Measurements from ENCODE around the gene RAD51B. TPM values are rescaled to one million over a fixed set of nuclear protein-coding genes. Genes with fewer than 3 reads are reported as not detected.

RAD51B gene
- total RNA-seq, 1 donor from 2014 or later: 25.1 TPM

DNA sequence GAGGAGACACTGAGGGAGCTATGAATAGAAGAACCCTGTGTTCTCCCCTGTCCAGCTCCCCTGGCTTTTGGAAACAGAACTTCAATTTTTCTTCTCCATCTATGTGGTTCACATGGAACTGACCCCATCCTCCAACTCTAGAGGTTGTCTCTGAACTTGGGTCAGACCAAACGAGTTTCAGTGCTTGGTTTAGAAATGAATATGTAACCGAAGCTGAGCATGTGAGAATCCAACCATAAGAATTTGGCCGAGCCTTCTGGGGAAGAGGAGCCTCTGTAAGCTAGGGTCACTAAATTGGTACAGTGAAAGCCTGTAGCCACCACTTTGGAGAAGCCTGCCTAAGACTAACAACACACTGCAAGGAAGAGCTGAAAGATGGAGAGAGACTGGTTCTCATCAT, 508.9 kb downstream of the RAD51B start:
- H3K36me3 Mint-ChIP-seq (ENCODE audit: low read depth): no peaks in the 10 kb centered on the region
- intact Hi-C loops (cut with micrococcal nuclease): no loop called here
- H3K4me1 Mint-ChIP-seq (ENCODE audit: low read depth): no peaks in the 10 kb centered on the region
- no peak overlapping the region for H3K27ac Mint-ChIP-seq
- H3K9me3 Mint-ChIP-seq: no peaks in the 10 kb centered on the region
- H3K4me3 Mint-ChIP-seq (ENCODE audit: low read depth): no peak overlapping the region
- no peak for DNase-seq (ENCODE audit: low spot score)
- H3K27me3 Mint-ChIP-seq (ENCODE audit: low read depth): no peaks in the 10 kb centered on the region

DNA sequence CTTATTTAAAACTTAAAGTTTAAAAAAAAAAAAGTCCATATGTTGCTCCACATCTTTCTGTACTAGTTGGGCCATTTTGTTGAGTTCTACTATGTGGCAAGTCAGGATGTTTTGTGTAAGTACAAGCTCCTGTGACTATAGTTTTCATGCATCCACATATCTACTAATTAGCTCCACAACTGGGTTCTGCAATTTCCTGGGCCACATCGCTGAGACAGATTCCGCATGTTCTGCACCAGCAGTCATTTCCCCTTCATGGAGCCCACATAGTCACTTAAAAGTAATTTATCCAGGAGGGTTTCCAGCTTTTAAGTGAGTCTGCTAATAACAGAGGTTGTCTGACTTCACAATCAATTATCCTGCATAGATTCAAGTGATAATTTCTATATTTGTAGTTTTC, 511.8 kb downstream of the RAD51B start:
- Mint-ChIP-seq H3K4me3 (ENCODE audit: low read depth) (no peak overlapping the region), H3K27me3 (ENCODE audit: low read depth) (no peaks in the 10 kb centered on the region), H3K27ac (no peak overlapping the region), H3K36me3 (ENCODE audit: low read depth) (no peaks in the 10 kb centered on the region), H3K9me3 (no peaks in the 10 kb centered on the region), H3K4me1 (ENCODE audit: low read depth) (no peaks in the 10 kb centered on the region)
- intact Hi-C loops (cut with micrococcal nuclease): no loop called here
- no peak for DNase-seq (ENCODE audit: low spot score)

DNA sequence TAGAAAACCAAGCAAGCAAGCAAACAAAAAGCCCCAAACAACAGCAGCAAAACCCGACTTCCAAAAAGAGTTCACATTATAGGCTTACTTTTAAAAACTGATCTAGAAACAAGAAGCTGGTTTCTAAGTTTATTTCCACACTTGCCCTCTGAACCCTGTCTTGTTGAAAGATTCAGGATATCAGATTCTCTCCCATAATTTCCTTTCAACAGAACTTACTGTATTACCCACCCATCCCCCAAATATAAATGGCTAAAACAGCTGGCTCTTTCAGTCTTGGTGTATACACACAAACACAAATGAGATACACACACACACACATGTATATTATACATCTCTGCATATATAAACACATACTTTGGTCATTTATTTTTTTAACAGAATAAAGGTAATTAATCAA, 512.4 kb downstream of the RAD51B start:
- H3K4me3 Mint-ChIP-seq (ENCODE audit: low read depth): no peak overlapping the region
- H3K4me1 Mint-ChIP-seq (ENCODE audit: low read depth): no peaks in the 10 kb centered on the region
- no peak for DNase-seq (ENCODE audit: low spot score)
- H3K27me3 Mint-ChIP-seq (ENCODE audit: low read depth): no peaks in the 10 kb centered on the region
- H3K9me3 Mint-ChIP-seq: no peaks in the 10 kb centered on the region
- H3K36me3 Mint-ChIP-seq (ENCODE audit: low read depth): no peaks in the 10 kb centered on the region
- H3K27ac Mint-ChIP-seq: no peak overlapping the region
- intact Hi-C loops (cut with micrococcal nuclease): no loop called here

DNA sequence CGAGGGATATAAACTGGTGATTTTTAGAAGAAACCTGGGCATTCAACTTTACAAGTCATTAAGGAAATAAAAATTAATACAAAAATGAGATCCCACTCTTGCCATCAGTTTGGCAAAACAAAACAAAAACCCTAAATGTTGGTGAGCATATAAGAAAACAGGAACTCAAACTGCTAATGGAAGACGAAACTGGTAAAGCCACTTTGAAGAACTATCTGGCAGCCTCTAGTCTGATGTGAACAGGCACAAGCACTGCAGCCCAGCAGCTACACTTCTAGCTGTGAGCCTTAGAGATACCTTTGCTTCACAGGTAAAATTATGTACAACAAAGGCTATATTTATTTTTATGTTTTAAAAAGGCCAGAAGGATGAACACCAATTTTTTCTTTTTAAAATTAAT, 513.7 kb downstream of the RAD51B start:
- no peak for DNase-seq (ENCODE audit: low spot score)
- intact Hi-C loops (cut with micrococcal nuclease): no loop called here
- Mint-ChIP-seq H3K27me3 (ENCODE audit: low read depth) (no peaks in the 10 kb centered on the region), H3K27ac (no peak overlapping the region), H3K36me3 (ENCODE audit: low read depth) (no peaks in the 10 kb centered on the region), H3K4me3 (ENCODE audit: low read depth) (no peak overlapping the region), H3K4me1 (ENCODE audit: low read depth) (no peaks in the 10 kb centered on the region), H3K9me3 (no peaks in the 10 kb centered on the region)

DNA sequence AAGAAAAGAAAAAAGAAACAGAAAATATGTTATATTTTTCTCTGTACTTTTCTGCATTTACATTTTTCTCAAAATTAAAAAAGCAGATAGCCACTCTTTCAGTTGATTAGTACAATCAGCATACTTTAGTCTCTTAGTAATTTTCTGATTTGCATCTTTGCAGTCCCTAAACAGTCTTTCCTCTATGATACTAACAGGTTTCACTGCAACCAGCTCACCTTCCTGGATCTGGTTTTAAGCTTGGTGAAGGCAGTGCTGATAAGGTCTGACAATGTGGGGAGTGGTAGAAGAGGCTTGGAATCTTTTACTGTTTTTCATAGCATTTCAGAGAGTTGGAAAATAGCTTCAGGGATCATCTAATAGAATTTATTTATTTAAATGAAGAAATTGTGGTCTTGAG, 515.7 kb downstream of the RAD51B start:
- Mint-ChIP-seq H3K36me3 (ENCODE audit: low read depth) (no peaks in the 10 kb centered on the region), H3K27me3 (ENCODE audit: low read depth) (no peaks in the 10 kb centered on the region), H3K9me3 (no peaks in the 10 kb centered on the region), H3K27ac (no peak overlapping the region), H3K4me1 (ENCODE audit: low read depth) (no peaks in the 10 kb centered on the region), H3K4me3 (ENCODE audit: low read depth) (no peak overlapping the region)
- intact Hi-C loops (cut with micrococcal nuclease): no loop called here
- no peak for DNase-seq (ENCODE audit: low spot score)

DNA sequence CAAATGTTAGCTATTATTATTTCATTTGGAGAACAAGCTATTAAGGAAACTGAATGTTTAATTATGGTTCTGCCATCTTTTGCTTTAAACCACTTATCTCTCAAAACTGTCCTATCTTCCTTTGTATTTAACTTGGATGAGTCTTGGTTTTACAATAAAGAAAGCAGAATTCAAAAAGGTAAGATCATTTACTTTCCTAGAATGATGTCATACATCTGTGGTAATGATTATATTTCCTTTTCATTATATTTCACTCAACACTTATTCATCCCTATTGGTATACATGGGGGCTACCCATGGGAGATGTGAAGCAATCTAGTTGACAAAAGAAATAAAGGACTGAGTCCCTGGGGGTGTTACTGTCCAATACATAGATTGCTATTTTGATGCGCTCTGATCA, 516.6 kb downstream of the RAD51B start:
- H3K36me3 Mint-ChIP-seq (ENCODE audit: low read depth): no peaks in the 10 kb centered on the region
- no peaks in the 10 kb centered on the region for H3K9me3 Mint-ChIP-seq
- peaks cover under 1% of the 10 kb centered on the region for H3K4me1 Mint-ChIP-seq (ENCODE audit: low read depth)
- intact Hi-C loops (cut with micrococcal nuclease): no loop called here
- no peak overlapping the region for H3K27ac Mint-ChIP-seq
- no peak for DNase-seq (ENCODE audit: low spot score)
- H3K4me3 Mint-ChIP-seq (ENCODE audit: low read depth): no peak overlapping the region
- no peaks in the 10 kb centered on the region for H3K27me3 Mint-ChIP-seq (ENCODE audit: low read depth)

DNA sequence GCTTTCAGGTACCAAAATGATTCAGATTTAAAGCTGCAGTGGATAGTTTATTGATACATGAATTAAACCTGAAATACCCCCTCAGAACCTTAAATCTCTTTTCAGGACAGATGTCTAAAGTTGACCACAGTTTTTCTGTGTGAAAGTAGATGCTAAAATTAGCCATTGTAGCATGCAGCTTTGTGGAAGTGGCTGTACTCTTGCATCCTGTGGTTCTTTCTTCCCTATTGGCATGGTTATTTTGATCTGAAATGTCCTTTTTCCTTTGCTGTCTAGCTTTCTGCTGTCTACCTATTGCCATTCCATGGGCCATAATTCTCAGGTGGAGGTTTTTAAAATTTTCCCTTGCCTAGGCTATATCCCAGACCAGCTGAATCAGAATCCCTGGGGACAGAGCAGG, 517.7 kb downstream of the RAD51B start:
- Mint-ChIP-seq H3K36me3 (ENCODE audit: low read depth) (no peaks in the 10 kb centered on the region), H3K9me3 (no peaks in the 10 kb centered on the region), H3K27me3 (ENCODE audit: low read depth) (no peaks in the 10 kb centered on the region), H3K27ac (no peak overlapping the region), H3K4me3 (ENCODE audit: low read depth) (no peak overlapping the region), H3K4me1 (ENCODE audit: low read depth) (peaks cover 12% of the 10 kb centered on the region)
- intact Hi-C loops (cut with micrococcal nuclease): no loop called here
- no peak for DNase-seq (ENCODE audit: low spot score)

DNA sequence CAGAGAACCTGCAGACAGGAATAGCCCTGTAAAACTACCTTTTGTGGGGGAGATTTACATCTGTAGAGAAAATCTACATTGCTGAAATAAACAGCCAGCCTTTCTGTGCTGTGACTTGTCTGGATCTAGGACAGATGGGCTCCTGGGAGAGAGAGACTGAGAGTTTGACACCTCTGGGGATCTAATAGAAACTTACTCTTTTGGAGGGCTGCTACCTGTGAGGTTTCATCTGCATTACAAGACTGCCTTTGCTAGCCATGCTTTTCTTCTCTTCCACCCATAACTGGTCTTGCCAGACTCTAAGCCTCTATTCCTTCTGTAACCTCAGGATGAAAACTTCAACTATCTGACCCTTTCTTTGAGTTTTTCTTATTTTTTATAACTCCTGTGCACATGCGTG, 520.7 kb downstream of the RAD51B start:
- H3K4me3 Mint-ChIP-seq (ENCODE audit: low read depth): no peak overlapping the region
- peaks cover 14% of the 10 kb centered on the region for H3K4me1 Mint-ChIP-seq (ENCODE audit: low read depth)
- DNase-seq (ENCODE audit: low spot score): no peak
- H3K27ac Mint-ChIP-seq: no peak overlapping the region
- H3K9me3 Mint-ChIP-seq: peaks cover 5% of the 10 kb centered on the region
- intact Hi-C loops (cut with micrococcal nuclease): no loop called here
- H3K27me3 Mint-ChIP-seq (ENCODE audit: low read depth): no peaks in the 10 kb centered on the region
- H3K36me3 Mint-ChIP-seq (ENCODE audit: low read depth): peaks cover 5% of the 10 kb centered on the region

DNA sequence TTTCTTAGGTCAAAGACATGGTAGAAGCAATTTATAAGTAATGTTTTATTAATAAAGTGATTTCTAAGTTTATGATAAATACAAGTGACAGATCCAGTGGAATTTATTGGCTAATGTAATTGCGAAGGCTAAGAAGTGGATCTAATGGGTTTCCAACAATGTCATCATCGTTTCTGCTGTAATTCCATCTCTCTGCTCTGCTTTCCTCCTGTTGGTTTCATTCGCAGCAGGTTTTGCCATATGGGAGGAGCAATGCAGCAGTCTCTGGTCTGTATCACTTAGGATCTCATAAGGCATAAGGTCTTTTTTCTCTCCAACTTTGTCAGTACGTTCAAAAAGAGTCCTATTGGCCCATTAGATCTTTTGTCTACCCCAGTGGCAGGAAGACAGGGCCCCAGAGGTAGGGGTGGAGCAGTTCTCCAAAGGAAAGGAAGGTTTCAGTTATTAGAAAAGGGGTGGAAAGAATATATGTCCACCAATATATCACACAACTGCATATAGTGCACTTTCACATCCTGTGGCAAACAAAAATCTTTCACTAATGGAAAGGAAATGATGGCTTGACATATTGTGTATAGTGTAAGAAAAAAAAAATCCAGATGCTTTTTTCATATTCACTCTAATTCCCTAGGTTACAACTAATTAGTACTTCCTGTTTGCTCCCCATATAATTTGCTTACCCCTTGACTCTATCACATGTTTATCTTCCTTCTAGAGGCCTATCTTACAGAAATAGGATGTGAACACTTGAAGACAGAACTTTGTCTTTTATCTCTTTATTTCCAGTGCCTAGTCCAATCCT, 522.0 kb downstream of the RAD51B start:
- no peak overlapping the region for H3K4me3 Mint-ChIP-seq (ENCODE audit: low read depth)
- no peak overlapping the region for H3K27ac Mint-ChIP-seq
- peaks cover 8% of the 10 kb centered on the region for H3K36me3 Mint-ChIP-seq (ENCODE audit: low read depth)
- DNase-seq (ENCODE audit: low spot score): no peak
- intact Hi-C loops (cut with micrococcal nuclease): no loop called here
- no peaks in the 10 kb centered on the region for H3K27me3 Mint-ChIP-seq (ENCODE audit: low read depth)
- H3K9me3 Mint-ChIP-seq: peaks cover 11% of the 10 kb centered on the region
- H3K4me1 Mint-ChIP-seq (ENCODE audit: low read depth): peaks cover 14% of the 10 kb centered on the region

DNA sequence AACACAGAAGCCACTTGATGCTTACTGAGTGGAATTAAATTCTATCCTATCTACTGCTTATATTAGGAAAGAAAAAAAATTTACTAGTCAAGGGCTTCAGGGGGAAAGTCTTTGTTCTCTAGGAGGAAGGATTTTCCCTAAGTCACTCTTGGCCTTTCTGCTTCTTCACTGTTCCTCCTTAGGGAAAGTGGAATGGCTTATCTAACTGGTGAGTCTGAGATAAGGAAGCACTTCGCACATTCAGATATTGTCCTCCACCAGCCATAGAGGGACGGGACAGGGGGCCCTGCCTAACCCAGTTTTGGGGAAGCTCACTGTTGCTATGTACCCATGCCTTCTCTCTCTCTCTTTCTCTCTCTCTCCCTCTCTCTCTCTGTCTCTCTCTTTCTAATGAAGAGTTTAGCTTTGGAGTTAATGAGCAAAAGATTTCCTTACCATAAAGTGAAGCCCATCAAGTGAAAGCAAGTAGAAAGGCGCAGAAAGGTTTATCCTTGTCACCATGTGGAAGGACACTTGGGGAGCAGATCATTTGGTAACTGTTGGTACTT, 522.7 kb downstream of the RAD51B start:
- peaks cover 14% of the 10 kb centered on the region for H3K4me1 Mint-ChIP-seq (ENCODE audit: low read depth)
- peaks cover 8% of the 10 kb centered on the region for H3K36me3 Mint-ChIP-seq (ENCODE audit: low read depth)
- DNase-seq (ENCODE audit: low spot score): no peak
- H3K4me3 Mint-ChIP-seq (ENCODE audit: low read depth): no peak overlapping the region
- H3K27me3 Mint-ChIP-seq (ENCODE audit: low read depth): no peaks in the 10 kb centered on the region
- intact Hi-C loops (cut with micrococcal nuclease): no loop called here
- H3K27ac Mint-ChIP-seq: no peak overlapping the region
- peaks cover 16% of the 10 kb centered on the region for H3K9me3 Mint-ChIP-seq

DNA sequence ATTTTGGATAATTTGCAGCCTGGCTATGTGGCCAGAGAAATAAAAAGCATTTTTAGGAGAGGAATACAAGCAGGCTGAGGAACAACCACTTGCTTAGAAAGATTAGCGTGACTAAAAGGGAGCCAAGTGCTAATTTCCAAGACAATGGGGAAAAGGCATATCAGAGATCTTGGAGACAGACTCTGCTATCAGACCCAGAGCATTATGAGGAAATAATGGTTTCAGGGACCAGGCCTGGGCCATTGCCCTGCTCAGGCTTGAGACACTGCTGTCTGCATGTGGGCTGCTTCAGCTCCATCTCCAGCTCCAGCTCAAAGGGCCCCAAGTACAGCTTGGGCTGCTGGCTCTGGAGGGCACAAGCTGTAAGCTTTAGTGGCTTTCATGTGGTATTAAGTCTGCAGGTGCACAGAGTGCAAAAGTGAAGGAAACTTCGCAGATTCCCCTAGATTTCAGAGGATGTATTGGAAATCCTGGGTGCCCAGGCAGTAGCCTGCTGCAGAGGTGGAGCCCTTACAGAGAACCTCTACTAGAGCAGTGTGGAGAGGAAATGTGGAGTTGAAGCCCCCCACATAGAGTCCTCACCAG, 524.0 kb downstream of the RAD51B start:
- Mint-ChIP-seq H3K4me3 (ENCODE audit: low read depth) (no peak overlapping the region), H3K36me3 (ENCODE audit: low read depth) (peaks cover 8% of the 10 kb centered on the region), H3K27ac (no peak overlapping the region), H3K27me3 (ENCODE audit: low read depth) (no peaks in the 10 kb centered on the region), H3K4me1 (ENCODE audit: low read depth) (peaks cover 14% of the 10 kb centered on the region), H3K9me3 (peaks cover 16% of the 10 kb centered on the region)
- intact Hi-C loops (cut with micrococcal nuclease): no loop called here
- DNase-seq (ENCODE audit: low spot score): no peak

DNA sequence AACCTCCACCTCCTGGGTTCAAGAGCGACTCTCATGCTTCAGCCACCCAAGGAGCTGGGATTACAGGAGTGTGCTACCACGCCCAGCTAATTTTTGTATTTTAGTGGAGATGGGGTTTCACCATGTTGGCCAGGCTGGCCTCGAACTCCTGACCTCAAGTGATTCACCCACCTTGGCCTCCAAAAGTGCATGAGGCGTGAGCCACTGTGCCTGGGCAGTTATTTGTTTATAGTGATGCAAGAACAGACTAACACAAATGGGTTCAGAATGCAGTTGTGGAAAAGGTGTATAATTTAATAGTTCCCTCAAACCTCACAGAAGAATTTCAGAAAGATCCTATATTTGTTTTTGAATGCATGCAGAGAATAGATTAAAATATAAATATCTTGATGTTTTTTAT, 526.2 kb downstream of the RAD51B start:
- intact Hi-C loops (cut with micrococcal nuclease): no loop called here
- H3K4me3 Mint-ChIP-seq (ENCODE audit: low read depth): no peak overlapping the region
- H3K36me3 Mint-ChIP-seq (ENCODE audit: low read depth): peaks cover 8% of the 10 kb centered on the region
- peaks cover 14% of the 10 kb centered on the region for H3K4me1 Mint-ChIP-seq (ENCODE audit: low read depth)
- H3K27ac Mint-ChIP-seq: no peak overlapping the region
- no peak for DNase-seq (ENCODE audit: low spot score)
- H3K9me3 Mint-ChIP-seq: peaks cover 16% of the 10 kb centered on the region
- no peaks in the 10 kb centered on the region for H3K27me3 Mint-ChIP-seq (ENCODE audit: low read depth)

DNA sequence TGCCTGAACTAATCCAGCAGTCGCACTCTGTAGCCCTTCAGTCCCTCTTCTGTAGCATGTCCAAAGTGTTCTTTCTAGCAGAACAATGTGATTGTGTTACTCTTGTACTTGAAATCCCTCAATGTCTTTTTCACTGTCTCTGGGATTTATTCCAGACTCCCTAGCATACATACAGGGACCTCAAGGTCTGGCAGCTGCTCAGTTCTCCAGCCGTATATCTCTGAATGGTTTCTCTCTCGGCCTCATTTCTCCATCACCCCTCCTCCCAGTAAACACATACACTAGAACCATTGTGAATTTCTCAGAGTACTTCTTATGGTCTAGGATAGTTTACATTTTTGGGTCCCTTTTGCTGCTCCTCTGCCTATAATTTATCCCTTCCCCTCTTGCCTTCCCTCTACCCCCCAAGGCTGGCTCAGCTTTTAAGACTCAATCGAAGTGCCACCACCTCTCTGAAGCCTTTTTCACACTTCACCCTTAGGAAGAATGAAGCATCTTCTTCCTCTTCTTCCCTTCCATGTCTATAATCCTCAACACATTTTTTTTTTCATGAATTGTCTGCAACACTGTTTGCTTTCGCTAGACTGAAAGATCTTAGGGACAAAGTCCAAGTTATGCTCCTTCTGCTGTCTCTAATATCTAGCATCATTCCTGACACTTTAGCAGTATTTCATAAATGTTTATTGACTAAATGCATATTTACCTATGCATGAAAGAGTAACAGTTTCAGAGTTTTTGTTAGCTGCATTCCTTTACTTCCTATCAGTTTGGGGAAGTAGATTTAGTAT, 527.2 kb downstream of the RAD51B start:
- Mint-ChIP-seq H3K4me1 (ENCODE audit: low read depth) (peaks cover 7% of the 10 kb centered on the region), H3K9me3 (peaks cover 16% of the 10 kb centered on the region), H3K36me3 (ENCODE audit: low read depth) (peaks cover 8% of the 10 kb centered on the region), H3K4me3 (ENCODE audit: low read depth) (no peak overlapping the region), H3K27ac (no peak overlapping the region), H3K27me3 (ENCODE audit: low read depth) (no peaks in the 10 kb centered on the region)
- DNase-seq (ENCODE audit: low spot score): no peak
- intact Hi-C loops (cut with micrococcal nuclease): no loop called here

All from activated T-helper 2 cell treated with anti-CD3 and anti-CD28 coated beads, Interferon-gamma antibody, Interleukin-2, Interleukin-4, amounts not matched to agents 10 μg/mL and 5 μg/mL and 100 μg/mL, durations not matched to agents 14 hours and 24 hours and 36 hours (primary cell).